T47D (cell line): ENCODE measurements around the gene NFATC4.

Experiments
- DNase-seq, 2 experiments: peaks; one replicate each; pipeline versions ENCODE4 v3.0.0 to v3.0.0-alpha.2; 2011 to 2012; ENCODE audit warnings: low read depth in 1 of 2, low spot score in 1 of 2
- JUND ChIP-seq: IDR thresholded peaks from 2 replicates; pipeline ENCODE4 v1.6.1; 2012; ENCODE audit warnings: low read depth
- in situ Hi-C: cut with HindIII; loops from 2 replicates; pipeline ENCODE4 v1.10.0; 2016; ENCODE audit warnings: low sequenced_read_pairs, low pct_unique_long_range_greater_than_20kb

Gene NFATC4

DNA sequence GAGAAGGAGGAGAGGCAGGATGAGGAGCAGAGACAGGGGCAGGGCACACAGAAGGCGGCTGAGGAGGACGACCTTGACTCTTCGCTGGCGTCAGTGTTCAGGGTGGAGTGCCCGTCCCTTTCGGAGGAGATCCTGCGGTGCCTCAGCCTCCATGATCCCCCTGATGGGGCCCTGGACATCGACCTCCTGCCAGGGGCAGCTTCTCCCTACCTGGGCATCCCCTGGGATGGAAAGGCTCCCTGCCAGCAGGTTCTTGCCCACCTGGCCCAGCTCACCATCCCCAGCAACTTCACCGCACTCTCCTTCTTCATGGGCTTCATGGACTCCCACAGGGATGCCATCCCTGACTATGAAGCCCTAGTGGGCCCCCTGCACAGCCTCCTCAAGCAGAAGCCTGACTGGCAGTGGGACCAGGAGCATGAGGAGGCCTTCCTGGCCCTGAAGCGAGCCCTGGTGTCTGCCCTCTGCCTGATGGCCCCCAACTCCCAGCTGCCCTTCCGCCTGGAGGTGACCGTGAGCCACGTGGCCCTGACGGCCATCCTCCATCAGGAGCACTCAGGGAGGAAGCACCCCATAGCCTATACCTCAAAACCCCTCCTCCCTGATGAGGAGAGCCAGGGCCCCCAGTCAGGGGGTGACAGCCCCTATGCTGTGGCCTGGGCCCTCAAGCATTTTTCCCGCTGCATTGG, 46.9 kb downstream of the NFATC4 start:
- no peak for TF ChIP-seq JUND
- in situ Hi-C loops, result no loop called here
- no peak for DNase-seq

DNA sequence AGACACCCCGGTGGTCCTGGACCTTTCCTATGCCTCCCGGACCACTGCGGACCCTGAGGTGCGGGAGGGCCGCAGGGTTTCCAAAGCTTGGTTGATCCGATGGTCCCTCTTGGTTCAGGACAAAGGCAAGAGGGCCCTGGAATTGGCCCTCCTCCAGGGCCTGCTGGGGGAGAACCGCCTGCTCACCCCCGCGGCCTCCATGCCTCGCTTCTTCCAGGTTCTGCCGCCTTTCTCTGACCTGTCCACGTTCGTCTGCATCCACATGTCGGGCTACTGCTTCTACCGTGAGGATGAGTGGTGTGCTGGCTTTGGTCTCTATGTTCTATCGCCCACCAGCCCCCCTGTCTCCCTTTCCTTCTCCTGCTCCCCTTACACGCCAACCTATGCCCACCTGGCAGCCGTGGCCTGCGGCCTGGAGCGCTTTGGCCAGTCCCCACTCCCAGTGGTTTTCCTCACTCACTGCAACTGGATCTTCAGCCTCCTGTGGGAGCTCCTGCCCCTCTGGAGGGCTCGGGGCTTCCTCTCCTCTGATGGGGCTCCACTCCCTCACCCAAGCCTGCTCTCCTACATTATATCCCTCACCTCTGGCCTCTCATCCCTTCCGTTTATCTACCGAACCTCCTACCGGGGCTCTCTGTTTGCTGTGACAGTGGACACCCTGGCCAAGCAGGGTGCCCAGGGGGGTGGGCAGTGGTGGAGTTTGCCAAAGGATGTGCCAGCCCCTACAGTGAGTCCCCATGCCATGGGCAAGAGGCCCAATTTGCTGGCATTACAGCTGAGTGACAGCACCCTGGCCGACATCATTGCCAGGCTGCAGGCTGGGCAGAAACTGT, 47.7 kb downstream of the NFATC4 start:
- DNase-seq, result no peak
- in situ Hi-C loops, result no loop called here
- TF ChIP-seq JUND, result no peak

DNA sequence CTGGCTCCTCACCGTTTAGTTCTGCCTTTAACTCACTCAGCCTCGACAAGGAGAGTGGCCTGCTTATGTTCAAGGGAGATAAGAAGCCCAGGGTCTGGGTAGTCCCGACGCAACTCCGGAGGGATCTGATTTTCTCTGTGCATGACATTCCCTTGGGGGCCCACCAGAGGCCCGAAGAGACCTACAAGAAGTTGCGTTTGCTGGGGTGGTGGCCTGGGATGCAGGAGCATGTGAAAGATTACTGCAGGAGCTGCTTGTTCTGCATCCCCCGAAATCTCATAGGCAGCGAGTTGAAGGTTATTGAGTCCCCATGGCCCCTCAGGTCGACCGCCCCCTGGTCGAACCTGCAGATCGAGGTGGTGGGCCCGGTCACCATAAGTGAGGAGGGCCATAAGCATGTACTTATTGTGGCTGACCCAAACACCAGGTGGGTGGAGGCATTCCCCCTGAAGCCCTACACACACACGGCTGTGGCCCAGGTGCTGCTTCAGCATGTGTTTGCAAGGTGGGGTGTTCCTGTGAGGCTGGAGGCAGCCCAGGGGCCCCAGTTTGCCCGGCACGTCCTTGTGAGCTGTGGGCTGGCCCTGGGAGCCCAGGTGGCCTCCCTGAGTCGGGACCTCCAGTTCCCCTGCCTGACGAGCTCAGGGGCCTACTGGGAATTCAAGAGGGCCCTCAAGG, 48.4 kb downstream of the NFATC4 start:
- no peak for DNase-seq
- in situ Hi-C loops, result no loop called here
- TF ChIP-seq JUND, result no peak

DNA sequence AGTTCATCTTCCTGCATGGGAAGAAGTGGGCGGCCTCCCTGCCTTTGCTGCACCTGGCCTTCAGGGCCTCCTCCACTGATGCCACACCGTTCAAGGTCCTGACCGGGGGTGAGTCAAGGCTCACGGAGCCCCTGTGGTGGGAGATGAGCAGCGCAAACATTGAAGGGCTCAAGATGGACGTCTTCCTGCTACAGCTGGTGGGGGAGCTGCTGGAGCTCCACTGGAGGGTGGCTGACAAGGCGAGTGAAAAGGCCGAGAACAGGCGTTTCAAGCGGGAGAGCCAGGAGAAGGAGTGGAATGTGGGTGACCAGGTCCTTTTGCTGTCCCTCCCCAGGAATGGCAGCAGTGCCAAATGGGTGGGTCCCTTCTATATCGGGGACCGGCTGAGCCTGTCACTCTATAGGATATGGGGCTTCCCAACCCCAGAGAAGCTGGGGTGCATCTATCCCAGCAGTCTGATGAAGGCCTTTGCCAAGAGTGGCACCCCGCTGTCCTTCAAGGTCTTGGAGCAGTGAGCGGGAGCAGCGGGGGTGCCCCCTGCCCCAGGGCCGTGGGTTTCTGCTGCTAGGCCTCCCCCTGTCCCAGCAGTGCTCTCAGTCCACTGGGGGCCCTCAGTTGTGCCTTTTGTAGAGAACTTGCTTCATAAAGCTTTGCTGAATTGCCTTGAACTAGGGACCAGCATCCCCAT, 49.1 kb downstream of the NFATC4 start:
- no peak for TF ChIP-seq JUND
- in situ Hi-C loops, result no loop called here
- DNase-seq, result no peak

DNA sequence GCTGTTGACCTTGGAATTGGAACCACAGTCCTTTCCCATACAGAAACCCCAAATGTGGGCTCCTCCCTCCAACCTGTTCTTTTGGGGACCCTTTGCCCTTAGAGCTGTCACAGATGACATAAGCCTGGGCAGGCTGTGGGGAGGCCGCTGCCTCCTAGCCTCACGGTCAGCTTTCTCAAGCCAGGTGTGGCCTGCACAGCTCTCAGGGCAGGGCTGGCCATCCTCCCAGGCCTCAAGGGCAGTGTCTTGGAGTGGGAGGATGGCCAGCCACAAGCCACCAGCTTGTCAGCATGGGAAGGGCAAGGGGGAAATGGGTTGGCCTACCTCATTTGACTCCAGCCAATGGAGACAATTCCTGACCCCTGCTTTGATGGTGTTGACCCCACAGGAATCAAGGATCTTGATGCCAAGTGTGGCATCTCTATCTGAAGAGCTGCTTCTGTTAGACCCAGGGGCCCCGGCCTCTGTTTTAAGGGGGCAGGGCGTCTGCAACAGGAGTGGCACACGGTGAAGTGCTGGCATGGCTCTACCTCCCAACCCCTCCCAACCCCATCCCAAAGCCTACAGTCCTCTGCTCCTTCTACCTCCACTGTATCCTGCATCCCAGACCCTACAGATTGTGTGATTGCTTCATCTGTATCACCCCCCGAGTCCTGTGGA, 50.0 kb downstream of the NFATC4 start:
- in situ Hi-C loops, result no loop called here
- no peak for TF ChIP-seq JUND
- no peak for DNase-seq

DNA sequence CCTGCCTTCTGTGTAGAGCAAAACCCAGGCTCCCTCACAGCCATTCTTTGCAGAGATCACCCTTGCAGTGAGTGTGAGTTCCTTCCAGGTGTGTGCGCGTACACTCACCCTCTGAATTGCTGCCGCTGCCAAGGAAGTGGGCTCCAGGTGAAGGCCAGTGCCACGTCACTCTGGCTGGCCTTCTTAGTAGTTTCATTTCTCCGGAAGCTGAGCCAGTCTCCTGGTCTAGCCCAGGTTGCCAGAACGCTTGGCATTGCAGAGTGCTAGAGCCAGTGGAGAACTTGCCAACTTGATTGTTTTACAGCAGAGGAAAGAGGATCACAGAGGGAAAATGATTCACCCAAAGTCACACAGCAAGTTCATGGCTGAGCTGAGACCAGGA, 50.5 kb downstream of the NFATC4 start:
- DNase-seq, result no peak
- TF ChIP-seq JUND, result no peak
- in situ Hi-C loops, result no loop called here

DNA sequence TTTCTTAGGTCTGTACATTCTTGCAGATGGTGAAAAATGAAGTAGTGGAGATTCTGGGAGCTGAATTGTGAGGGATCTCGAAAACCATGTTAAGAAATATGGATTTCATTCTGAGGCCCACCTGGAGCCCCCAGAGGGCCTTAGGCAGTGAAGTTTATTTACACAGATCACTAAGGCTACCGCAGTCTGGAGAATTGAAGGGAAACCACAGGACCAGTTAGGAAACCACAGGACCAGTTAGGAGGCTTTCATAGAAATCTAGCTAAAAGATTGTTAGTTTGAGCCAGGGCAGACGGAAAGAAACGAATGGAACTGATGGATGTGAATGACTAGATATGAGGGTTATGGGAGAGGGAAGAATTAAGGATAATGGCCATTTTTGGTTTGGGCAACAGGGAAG, 54.3 kb downstream of the NFATC4 start:
- TF ChIP-seq JUND, result no peak
- in situ Hi-C loops, result no loop called here
- DNase-seq, result no peak

DNA sequence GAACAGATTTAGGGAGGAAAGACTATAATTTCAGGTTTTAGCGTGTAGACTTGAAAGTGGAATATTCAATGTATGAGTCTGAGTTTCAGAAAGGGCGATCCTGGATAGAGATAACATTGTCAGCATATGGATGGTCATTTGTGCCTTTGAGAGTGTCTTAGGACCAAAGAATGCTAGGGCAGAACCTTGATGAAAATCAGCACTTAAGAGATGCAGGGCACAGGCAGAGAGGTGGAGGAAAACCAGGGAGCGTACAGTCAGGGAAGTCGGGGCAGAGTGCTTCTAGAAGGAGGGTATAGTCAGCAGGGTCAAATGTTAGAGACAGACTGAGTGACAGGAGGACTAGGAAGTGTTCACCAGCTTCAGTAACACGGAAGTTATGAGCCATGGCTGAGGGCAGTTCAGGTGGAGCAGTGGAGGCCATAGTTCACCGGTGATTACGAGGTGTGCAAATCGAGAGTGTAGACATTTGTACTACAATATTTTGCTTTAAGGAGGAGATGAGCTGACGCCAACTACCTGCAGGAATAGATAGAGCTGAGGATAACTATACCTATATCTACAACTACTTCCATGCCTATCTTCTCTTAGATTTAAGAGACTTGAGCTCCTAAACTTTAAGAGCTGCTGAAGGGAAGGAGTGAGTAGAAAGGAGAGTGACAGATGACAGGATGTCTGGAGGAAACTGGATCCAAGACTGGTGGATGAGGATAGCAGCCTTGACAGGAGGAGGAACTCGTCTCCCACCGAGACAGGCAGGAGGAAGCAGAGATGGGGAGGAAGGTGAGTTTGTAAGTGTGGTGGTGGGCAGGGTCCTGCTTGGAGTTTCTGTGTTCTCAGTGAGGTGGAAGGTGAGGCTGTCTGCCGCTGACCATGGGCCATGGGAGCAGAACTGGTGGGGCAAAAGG, 55.0 kb downstream of the NFATC4 start:
- in situ Hi-C loops, result no loop called here
- TF ChIP-seq JUND, result no peak
- DNase-seq, result no peak

DNA sequence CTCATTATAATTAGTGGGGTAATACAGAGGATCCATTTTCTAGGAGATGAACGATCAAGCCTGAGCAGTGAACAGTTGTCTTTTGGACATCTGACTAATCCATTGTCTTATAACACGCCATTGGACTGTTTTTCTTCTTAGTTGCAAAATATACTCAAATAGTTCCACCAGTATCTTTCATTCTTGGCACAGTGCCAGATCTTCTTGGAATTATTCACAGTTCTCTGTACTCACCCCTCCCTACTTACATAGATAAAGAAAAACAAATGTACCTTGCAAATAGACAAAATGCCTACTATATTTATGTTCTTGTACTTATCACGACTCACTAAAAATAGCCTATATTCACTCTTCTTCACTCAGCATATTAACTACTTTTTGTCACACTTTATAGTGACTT, 57.7 kb downstream of the NFATC4 start:
- no peak for TF ChIP-seq JUND
- in situ Hi-C loops, result no loop called here
- no peak for DNase-seq

DNA sequence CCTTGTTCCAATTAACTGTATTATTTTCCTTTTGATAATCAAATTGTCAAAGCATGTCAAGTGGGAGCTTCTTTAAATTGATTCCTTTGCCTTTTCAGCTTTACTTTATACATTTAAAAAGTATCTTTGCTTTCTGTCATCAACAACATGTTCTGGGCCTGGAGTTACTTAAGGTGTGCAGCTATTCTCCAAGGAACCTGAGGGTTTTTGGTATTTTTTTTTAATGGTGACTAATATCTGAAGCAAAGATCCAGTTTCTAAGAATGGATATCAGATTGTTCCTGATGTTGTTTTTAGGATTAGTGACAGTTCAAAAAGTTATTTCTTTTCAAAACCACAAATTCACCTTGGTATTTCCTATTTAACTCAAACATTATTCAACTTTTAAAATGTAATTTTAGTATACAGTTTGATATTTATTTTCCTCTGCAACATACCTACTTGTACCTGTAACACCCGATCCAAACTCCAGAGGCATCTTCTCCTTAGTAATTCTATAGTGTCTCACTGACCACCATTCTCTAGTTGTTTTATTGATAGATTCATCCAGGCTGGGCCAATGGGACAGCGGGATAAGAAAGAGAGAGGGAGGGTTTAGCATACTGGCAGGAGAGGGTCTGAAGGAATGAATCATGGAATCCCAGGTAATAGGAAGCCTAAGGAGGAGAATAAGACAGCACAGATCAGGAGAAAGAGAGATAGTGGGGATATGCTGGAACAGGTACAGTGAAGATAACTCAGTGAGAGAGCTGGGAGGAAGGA, 58.3 kb downstream of the NFATC4 start:
- in situ Hi-C loops, result no loop called here
- DNase-seq, result no peak
- TF ChIP-seq JUND, result no peak
